Measurements from ENCODE around the gene MUC5AC.

DNA sequence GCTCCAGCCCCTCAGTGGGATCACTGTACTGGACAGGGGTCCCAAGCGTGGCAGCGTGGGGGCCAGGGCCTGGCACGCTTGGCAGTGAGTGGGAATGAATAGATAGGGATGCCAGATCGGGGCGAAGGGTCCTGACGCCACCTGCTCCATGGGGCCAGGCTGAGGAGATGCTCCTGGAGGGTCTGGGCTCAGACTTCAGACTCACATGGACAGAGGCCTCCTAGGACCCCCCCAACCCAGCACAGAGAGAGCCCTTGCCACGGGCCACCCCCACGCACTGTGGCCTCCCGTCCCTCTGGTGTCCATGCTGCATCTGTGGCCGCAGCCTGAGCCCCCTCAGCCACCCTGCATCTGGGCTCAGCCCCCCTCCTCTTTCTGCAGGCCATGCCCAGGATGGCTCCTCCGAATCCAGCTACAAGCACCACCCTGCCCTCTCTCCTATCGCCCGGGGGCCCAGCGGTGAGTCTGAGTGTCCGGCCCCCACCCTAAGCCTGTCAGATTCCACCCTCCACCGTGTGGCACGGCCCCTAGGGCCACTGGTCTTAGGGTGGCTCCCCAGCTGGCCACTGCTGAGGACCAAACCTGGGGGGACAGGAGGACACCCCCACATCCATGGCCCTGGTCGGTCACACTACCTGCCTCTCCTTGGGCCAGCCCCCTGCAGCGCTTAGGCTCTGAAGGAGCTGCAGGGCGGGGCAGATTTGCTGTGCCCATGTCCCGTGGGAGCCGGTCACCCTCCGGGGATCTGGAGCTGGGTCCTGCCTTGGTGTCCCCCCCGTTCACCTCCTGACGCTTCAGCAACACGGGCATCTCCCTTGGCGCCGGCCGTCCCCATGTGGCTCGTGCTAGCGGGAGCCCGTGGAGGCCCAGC is 2.7 kb downstream of the MUC5AC start:
- TF ChIP-seq RFX5 (IDR thresholded peaks at IDR 0.05; ENCODE audit: low read depth, low read length) (no peak), ZNF329 (CRISPR knock-in tag; IDR thresholded peaks at IDR 0.05; ENCODE audit: low read depth) (no peak), ZNF367 (CRISPR knock-in tag; IDR thresholded peaks at IDR 0.05; ENCODE audit: borderline replicate concordance) (no peak), MEIS1 (CRISPR knock-in tag; IDR thresholded peaks at IDR 0.05; ENCODE audit: borderline replicate concordance) (no peak), POLR2A (IDR thresholded peaks at IDR 0.05; ENCODE audit: insufficient read depth in 1 of 2, low read depth in 2 of 2, low read length in 2 of 2) (no peak), ZFAT (CRISPR knock-in tag; conservative IDR thresholded peaks at IDR 0.05) (no peak), EP300 (IDR thresholded peaks at IDR 0.05; ENCODE audit: low read depth in 2 of 2, low read length in 2 of 2) (no peak), EP300 (CRISPR knock-in tag; IDR thresholded peaks at IDR 0.05; ENCODE audit: borderline replicate concordance) (no peak), ZFP1 (CRISPR knock-in tag; IDR thresholded peaks at IDR 0.05) (no peak), RBAK (CRISPR knock-in tag; IDR thresholded peaks at IDR 0.05) (no peak), ISX (CRISPR knock-in tag; conservative IDR thresholded peaks at IDR 0.05) (no peak)
- TF ChIP-seq, protein P1, sequence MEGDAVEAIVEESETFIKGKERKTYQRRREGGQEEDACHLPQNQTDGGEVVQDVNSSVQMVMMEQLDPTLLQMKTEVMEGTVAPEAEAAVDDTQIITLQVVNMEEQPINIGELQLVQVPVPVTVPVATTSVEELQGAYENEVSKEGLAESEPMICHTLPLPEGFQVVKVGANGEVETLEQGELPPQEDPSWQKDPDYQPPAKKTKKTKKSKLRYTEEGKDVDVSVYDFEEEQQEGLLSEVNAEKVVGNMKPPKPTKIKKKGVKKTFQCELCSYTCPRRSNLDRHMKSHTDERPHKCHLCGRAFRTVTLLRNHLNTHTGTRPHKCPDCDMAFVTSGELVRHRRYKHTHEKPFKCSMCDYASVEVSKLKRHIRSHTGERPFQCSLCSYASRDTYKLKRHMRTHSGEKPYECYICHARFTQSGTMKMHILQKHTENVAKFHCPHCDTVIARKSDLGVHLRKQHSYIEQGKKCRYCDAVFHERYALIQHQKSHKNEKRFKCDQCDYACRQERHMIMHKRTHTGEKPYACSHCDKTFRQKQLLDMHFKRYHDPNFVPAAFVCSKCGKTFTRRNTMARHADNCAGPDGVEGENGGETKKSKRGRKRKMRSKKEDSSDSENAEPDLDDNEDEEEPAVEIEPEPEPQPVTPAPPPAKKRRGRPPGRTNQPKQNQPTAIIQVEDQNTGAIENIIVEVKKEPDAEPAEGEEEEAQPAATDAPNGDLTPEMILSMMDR (CRISPR knock-in tag; IDR thresholded peaks at IDR 0.05), result no peak
- TF ChIP-seq, protein P2, sequence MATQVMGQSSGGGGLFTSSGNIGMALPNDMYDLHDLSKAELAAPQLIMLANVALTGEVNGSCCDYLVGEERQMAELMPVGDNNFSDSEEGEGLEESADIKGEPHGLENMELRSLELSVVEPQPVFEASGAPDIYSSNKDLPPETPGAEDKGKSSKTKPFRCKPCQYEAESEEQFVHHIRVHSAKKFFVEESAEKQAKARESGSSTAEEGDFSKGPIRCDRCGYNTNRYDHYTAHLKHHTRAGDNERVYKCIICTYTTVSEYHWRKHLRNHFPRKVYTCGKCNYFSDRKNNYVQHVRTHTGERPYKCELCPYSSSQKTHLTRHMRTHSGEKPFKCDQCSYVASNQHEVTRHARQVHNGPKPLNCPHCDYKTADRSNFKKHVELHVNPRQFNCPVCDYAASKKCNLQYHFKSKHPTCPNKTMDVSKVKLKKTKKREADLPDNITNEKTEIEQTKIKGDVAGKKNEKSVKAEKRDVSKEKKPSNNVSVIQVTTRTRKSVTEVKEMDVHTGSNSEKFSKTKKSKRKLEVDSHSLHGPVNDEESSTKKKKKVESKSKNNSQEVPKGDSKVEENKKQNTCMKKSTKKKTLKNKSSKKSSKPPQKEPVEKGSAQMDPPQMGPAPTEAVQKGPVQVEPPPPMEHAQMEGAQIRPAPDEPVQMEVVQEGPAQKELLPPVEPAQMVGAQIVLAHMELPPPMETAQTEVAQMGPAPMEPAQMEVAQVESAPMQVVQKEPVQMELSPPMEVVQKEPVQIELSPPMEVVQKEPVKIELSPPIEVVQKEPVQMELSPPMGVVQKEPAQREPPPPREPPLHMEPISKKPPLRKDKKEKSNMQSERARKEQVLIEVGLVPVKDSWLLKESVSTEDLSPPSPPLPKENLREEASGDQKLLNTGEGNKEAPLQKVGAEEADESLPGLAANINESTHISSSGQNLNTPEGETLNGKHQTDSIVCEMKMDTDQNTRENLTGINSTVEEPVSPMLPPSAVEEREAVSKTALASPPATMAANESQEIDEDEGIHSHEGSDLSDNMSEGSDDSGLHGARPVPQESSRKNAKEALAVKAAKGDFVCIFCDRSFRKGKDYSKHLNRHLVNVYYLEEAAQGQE (IDR thresholded peaks at IDR 0.05; ENCODE audit: borderline replicate concordance in 1 of 2, low read depth in 1 of 2, low read length in 2 of 2), result no peak
- TF ChIP-seq, protein P3, sequence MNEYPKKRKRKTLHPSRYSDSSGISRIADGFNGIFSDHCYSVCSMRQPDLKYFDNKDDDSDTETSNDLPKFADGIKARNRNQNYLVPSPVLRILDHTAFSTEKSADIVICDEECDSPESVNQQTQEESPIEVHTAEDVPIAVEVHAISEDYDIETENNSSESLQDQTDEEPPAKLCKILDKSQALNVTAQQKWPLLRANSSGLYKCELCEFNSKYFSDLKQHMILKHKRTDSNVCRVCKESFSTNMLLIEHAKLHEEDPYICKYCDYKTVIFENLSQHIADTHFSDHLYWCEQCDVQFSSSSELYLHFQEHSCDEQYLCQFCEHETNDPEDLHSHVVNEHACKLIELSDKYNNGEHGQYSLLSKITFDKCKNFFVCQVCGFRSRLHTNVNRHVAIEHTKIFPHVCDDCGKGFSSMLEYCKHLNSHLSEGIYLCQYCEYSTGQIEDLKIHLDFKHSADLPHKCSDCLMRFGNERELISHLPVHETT (CRISPR knock-in tag; conservative IDR thresholded peaks at IDR 0.05), result no peak
- TF ChIP-seq, protein P4, sequence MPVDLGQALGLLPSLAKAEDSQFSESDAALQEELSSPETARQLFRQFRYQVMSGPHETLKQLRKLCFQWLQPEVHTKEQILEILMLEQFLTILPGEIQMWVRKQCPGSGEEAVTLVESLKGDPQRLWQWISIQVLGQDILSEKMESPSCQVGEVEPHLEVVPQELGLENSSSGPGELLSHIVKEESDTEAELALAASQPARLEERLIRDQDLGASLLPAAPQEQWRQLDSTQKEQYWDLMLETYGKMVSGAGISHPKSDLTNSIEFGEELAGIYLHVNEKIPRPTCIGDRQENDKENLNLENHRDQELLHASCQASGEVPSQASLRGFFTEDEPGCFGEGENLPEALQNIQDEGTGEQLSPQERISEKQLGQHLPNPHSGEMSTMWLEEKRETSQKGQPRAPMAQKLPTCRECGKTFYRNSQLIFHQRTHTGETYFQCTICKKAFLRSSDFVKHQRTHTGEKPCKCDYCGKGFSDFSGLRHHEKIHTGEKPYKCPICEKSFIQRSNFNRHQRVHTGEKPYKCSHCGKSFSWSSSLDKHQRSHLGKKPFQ (CRISPR knock-in tag; IDR thresholded peaks at IDR 0.05; ENCODE audit: insufficient replicate concordance), result no peak

Measured in HepG2 (cell line).